K562 (cell line): Measurements from ENCODE around the gene PBXIP1. TPM values are rescaled to one million over a fixed set of nuclear protein-coding genes. Genes with fewer than 3 reads are reported as not detected.

ENCODE experiments used
- ATF6 ChIP-seq: sonication (generic); formaldehyde crosslinking; IDR thresholded peaks from 2 replicates; pipeline ENCODE4 v1.4.0; 2020; ENCODE audit warnings: mild to moderate bottlenecking, missing genetic modification reagents
- CTCF ChIP-seq, 3 experiments: IDR thresholded peaks in 2 of 3; conservative IDR thresholded peaks in 1 of 3; 2 replicates each; pipeline ENCODE4 v1.5.1; 2011 to 2012; ENCODE audit warnings: low read length in 3 of 3, mild to moderate bottlenecking in 3 of 3, control low read depth in 2 of 3, improper control_type of control experiment in 1 of 3, inconsistent platforms in 1 of 3, low read depth in 1 of 3, mixed read lengths in 1 of 3, moderate library complexity in 1 of 3; ENCODE audit not compliant: insufficient read depth in 2 of 3
- DIDO1 ChIP-seq: fragments of 450-650 bp; IDR thresholded peaks from 2 replicates; pipeline ENCODE4 v1.6.1; 2016; ENCODE audit warnings: low read depth, missing biosample characterization, missing genetic modification characterization
- HMGN3 ChIP-seq: IDR thresholded peaks from 2 replicates; pipeline ENCODE4 v1.6.1; 2011; ENCODE audit warnings: borderline replicate concordance, low read depth, mild to moderate bottlenecking, mixed read lengths, low read length; ENCODE audit not compliant: insufficient read length; ENCODE audit errors: extremely low read depth
- MAX ChIP-seq: sonication (generic); formaldehyde crosslinking; IDR thresholded peaks from 2 replicates; pipeline ENCODE4 v1.9.0; 2022; ENCODE audit warnings: mild to moderate bottlenecking, missing genetic modification reagents
- MTA3 ChIP-seq: fragments of 450-650 bp; formaldehyde crosslinking; IDR thresholded peaks from 2 replicates; pipeline ENCODE4 v1.6.1; 2017; ENCODE audit warnings: mild to moderate bottlenecking, borderline replicate concordance
- RBBP5 ChIP-seq: fragments of 200-600 bp; sonication (generic); IDR thresholded peaks from 2 replicates; pipeline ENCODE4 v1.6.1; 2012; ENCODE audit warnings: borderline replicate concordance, mild to moderate bottlenecking, low read length, control low read depth, inconsistent platforms; ENCODE audit not compliant: insufficient read depth, poor library complexity, severe bottlenecking
- RBM25 ChIP-seq: fragments of 200-400 bp; formaldehyde crosslinking; IDR thresholded peaks from 2 replicates; pipeline ENCODE4 v1.6.1; 2018; ENCODE audit warnings: low read length, low read depth, moderate library complexity; ENCODE audit not compliant: severe bottlenecking
- SAP30 ChIP-seq: fragments of 200-600 bp; sonication (generic); IDR thresholded peaks from 2 replicates; pipeline ENCODE4 v1.6.1; 2012; ENCODE audit warnings: borderline replicate concordance, low read depth, mild to moderate bottlenecking, moderate library complexity, low read length, control low read depth, inconsistent platforms; ENCODE audit not compliant: insufficient read depth, poor library complexity, severe bottlenecking
- ZBTB11 ChIP-seq, 3 experiments: fragments of 200-800 bp in 1 of 3; fragments of 250-450 bp in 1 of 3; fragments of 450-650 bp in 1 of 3; sonication (Bioruptor Pico) in 1 of 3; sonication (Bioruptor generic) in 1 of 3; formaldehyde crosslinking in 1 of 3; IDR thresholded peaks; 2 replicates each; pipeline versions ENCODE4 v1.6.1 to v1.8.0; 2016 to 2022; ENCODE audit warnings: mild to moderate bottlenecking in 2 of 3, missing genetic modification characterization in 2 of 3, missing compliant biosample characterization in 1 of 3, moderate library complexity in 1 of 3
- polyA plus RNA-seq, 8 experiments: library from polyadenylated mRNA; depleted of rRNA in 4 of 8; stranded (reverse) in 5 of 8; unstranded in 3 of 8; fragments of >200 nt; fragmentation: Nextera tagmentation in 2 of 8; fragmentation: Illumina TruSeq in 1 of 8; extraction: Ambion mirVana in 2 of 8; extraction: Trizol in 1 of 8; gene quantifications; 2 replicates each; pipeline versions ENCODE4 v1.2.1 to v1.2.3, GENCODE V29; 2011 to 2014; ENCODE audit warnings: inconsistent platforms in 1 of 8, missing spikeins in 1 of 8
- total RNA-seq, 7 experiments: library from RNA; depleted of rRNA in 6 of 7; stranded (reverse); fragments of >200 nt in 6 of 7; fragmentation: Illumina TruSeq in 2 of 7; extraction: Trizol in 2 of 7; gene quantifications; 2 replicates each; pipeline versions ENCODE4 v1.2.1 to v1.2.3, GENCODE V29; 2011 to 2021; ENCODE audit warnings: low replicate concordance in 1 of 7

PBXIP1 gene
- total and polyA plus RNA-seq, 9 of the 15 experiments (the other 6 are each of a cell fraction or from before 2014, with no cell fraction given): 0.13 to 8.3 (median 5.8) TPM

GRCh38 chr1:154982897-154983648, 27.2 kb upstream of the PBXIP1 start, which contains the start of gene FLAD1 (continued):
- 0 out of 6 replicates have a peak, but pooled peaks of 1 of the 3 experiments have one; percentile 6 for TF ChIP-seq CTCF (IDR thresholded peaks at IDR 0.05 in 2 of 3, conservative IDR thresholded peaks at IDR 0.05 in 1 of 3; ENCODE audit: insufficient read depth in 2 of 3, low read depth in 1 of 3, low read length in 3 of 3)
- TF ChIP-seq SAP30: peak; percentile 96
- 0 out of 2 replicates have a peak, but pooled peaks have one; percentile 34 for TF ChIP-seq ATF6 (CRISPR knock-in tag)
- TF ChIP-seq RBM25: peak; percentile 99
- TF ChIP-seq MTA3: peak; percentile 98
- peak; percentile 97 for TF ChIP-seq MAX
- TF ChIP-seq DIDO1 (tag): peak; percentile 65
- 0 out of 6 replicates have a peak, but pooled peaks of 1 of the 3 experiments have one; percentile 47 for TF ChIP-seq ZBTB11 (CRISPR knock-in tag; IDR thresholded peaks at IDR 0.05)
- peak; percentile 61 for TF ChIP-seq RBBP5
- TF ChIP-seq HMGN3: no peak
